Activated T-cell treated with anti-CD3 and anti-CD28 coated beads for 48 hours (primary cell): ENCODE data around the gene UBA3.

ENCODE experiments used
- DNase-seq: peaks from one replicate; pipeline ENCODE4 v3.0.0-alpha.2; 2020; ENCODE audit warnings: low read depth

The UBA3 gene

GRCh38 chr3:69080233-69080920 lies at the start of gene UBA3:
Gene UBA3 (minus strand): TSS chr3:69080365. CDS start chr3:69080353, 12 bp downstream.
- DNase-seq = peak; percentile 92

- no peak for DNase-seq
Measured at GRCh38 chr3:69129531-69129930, 49.4 kb upstream of the UBA3 start.

GRCh38 chr3:69128509-69128908 lies 48.3 kb upstream of the UBA3 start:
- no peak for DNase-seq

- DNase-seq = no peak
Measured at GRCh38 chr3:69126999-69127398, 46.8 kb upstream of the UBA3 start.

- no peak for DNase-seq
Measured at GRCh38 chr3:69126216-69126615, 46.1 kb upstream of the UBA3 start.

- no peak for DNase-seq
Measured at GRCh38 chr3:69122403-69122802, 42.2 kb upstream of the UBA3 start, which contains the start of gene LMOD3. Gene LMOD3 (minus strand): TSS chr3:69122595. CDS start chr3:69122386, 209 bp downstream.

- DNase-seq = no peak
Measured at GRCh38 chr3:69121950-69122349, 41.8 kb upstream of the UBA3 start.

GRCh38 chr3:69121513-69121912 lies 41.3 kb upstream of the UBA3 start:
- no peak for DNase-seq

GRCh38 chr3:69120879-69121464 lies 40.8 kb upstream of the UBA3 start:
- DNase-seq = peak; percentile 68

- no peak for DNase-seq
Measured at GRCh38 chr3:69119681-69120080, 39.5 kb upstream of the UBA3 start.

GRCh38 chr3:69119138-69119537 lies 39.0 kb upstream of the UBA3 start:
- DNase-seq = no peak

- no peak for DNase-seq
Measured at GRCh38 chr3:69118555-69118954, 38.4 kb upstream of the UBA3 start.

- no peak for DNase-seq
Measured at GRCh38 chr3:69116897-69117296, 36.7 kb upstream of the UBA3 start.

GRCh38 chr3:69116162-69116561 lies 36.0 kb upstream of the UBA3 start:
- no peak for DNase-seq

- DNase-seq = no peak
Measured at GRCh38 chr3:69115731-69116130, 35.6 kb upstream of the UBA3 start.

GRCh38 chr3:69113536-69113935 lies 33.4 kb upstream of the UBA3 start:
- DNase-seq = no peak

GRCh38 chr3:69110941-69111546 lies 30.9 kb upstream of the UBA3 start:
- DNase-seq = no peak

GRCh38 chr3:69108811-69109210 lies 28.6 kb upstream of the UBA3 start:
- DNase-seq = no peak

GRCh38 chr3:69107841-69108240 lies 27.7 kb upstream of the UBA3 start:
- no peak for DNase-seq

- DNase-seq = no peak
Measured at GRCh38 chr3:69105320-69105719, 25.2 kb upstream of the UBA3 start.

GRCh38 chr3:69104586-69104985 lies 24.4 kb upstream of the UBA3 start:
- DNase-seq = no peak

- no peak for DNase-seq
Measured at GRCh38 chr3:69103123-69103522, 23.0 kb upstream of the UBA3 start.

- no peak for DNase-seq
Measured at GRCh38 chr3:69102384-69102783, 22.2 kb upstream of the UBA3 start.

GRCh38 chr3:69099576-69099975 lies 19.4 kb upstream of the UBA3 start:
- DNase-seq = no peak
